ENCODE measurements around the gene ZNF618.
"Not testable (repeated sequence)": the region's sequence is repeated elsewhere in the genome, so short reads cannot be mapped to it uniquely, and the experiment has no call there.

ZNF618 gene

GRCh38 chr9:114027159-114027862, 151.2 kb downstream of the ZNF618 start:
- no peak for DNase-seq

- no peak for DNase-seq
Observed at GRCh38 chr9:114027863-114028465, 151.9 kb downstream of the ZNF618 start.

- DNase-seq = no peak
Observed at GRCh38 chr9:114028646-114029045, 152.5 kb downstream of the ZNF618 start.

- no peak for DNase-seq
Observed at GRCh38 chr9:114029311-114030170, 153.4 kb downstream of the ZNF618 start.

GRCh38 chr9:114030364-114030763, 154.3 kb downstream of the ZNF618 start:
- DNase-seq = no peak

- no peak for DNase-seq
Observed at GRCh38 chr9:114031037-114031630, 155.0 kb downstream of the ZNF618 start.

GRCh38 chr9:114031948-114032840, 156.1 kb downstream of the ZNF618 start:
- no peak for DNase-seq

GRCh38 chr9:114033397-114034103, 157.4 kb downstream of the ZNF618 start:
- DNase-seq = no peak

- no peak for DNase-seq
Observed at GRCh38 chr9:114034196-114034595, 158.1 kb downstream of the ZNF618 start.

GRCh38 chr9:114034661-114035062, 158.6 kb downstream of the ZNF618 start:
- DNase-seq = no peak

GRCh38 chr9:114035221-114035844, 159.2 kb downstream of the ZNF618 start:
- no peak for DNase-seq

- no peak for DNase-seq
Observed at GRCh38 chr9:114035845-114036801, 160.0 kb downstream of the ZNF618 start.

GRCh38 chr9:114037249-114037648, 161.1 kb downstream of the ZNF618 start:
- no peak for DNase-seq

GRCh38 chr9:114037961-114038723, 162.0 kb downstream of the ZNF618 start:
- DNase-seq = no peak

GRCh38 chr9:114038724-114039313, 162.7 kb downstream of the ZNF618 start:
- no peak for DNase-seq

- no peak for DNase-seq
Observed at GRCh38 chr9:114039484-114039883, 163.4 kb downstream of the ZNF618 start.

GRCh38 chr9:114043660-114044059, 167.6 kb downstream of the ZNF618 start:
- DNase-seq = not testable (repeated sequence)

GRCh38 chr9:114046237-114046755, 170.2 kb downstream of the ZNF618 start:
- DNase-seq = no peak

All from GOT3 (cell line).